HepG2 (cell line): ENCODE measurements around the gene IFT52. TPM values are rescaled to one million over a fixed set of nuclear protein-coding genes. Genes with fewer than 3 reads are reported as not detected.

Experiments
- ARID2 ChIP-seq: sonication (generic); formaldehyde crosslinking; IDR thresholded peaks from 2 replicates; pipeline ENCODE4 v1.8.1; 2022; ENCODE audit warnings: mild to moderate bottlenecking, missing genetic modification reagents, borderline replicate concordance
- ATF3 ChIP-seq: sonication (generic); formaldehyde crosslinking; IDR thresholded peaks from 2 replicates; pipeline ENCODE4 v1.4.0; 2020; ENCODE audit warnings: missing genetic modification reagents
- CCDC6 ChIP-seq: sonication (generic); formaldehyde crosslinking; IDR thresholded peaks from 2 replicates; pipeline ENCODE4 v1.8.1; 2022; ENCODE audit warnings: mild to moderate bottlenecking, missing genetic modification reagents, moderate library complexity
- DMAP1 ChIP-seq: IDR thresholded peaks from 2 replicates; pipeline ENCODE4 v1.6.1; 2016
- ELF1 ChIP-seq: sonication (generic); formaldehyde crosslinking; IDR thresholded peaks from 2 replicates; pipeline ENCODE4 v1.4.0; 2020; ENCODE audit warnings: missing genetic modification reagents
- ETV6 ChIP-seq: sonication (generic); formaldehyde crosslinking; conservative IDR thresholded peaks from 2 replicates; pipeline ENCODE4 v1.4.0; 2020; ENCODE audit warnings: missing genetic modification reagents
- GFI1 ChIP-seq: sonication (generic); formaldehyde crosslinking; IDR thresholded peaks from 2 replicates; pipeline ENCODE4 v1.5.0; 2020; ENCODE audit warnings: missing genetic modification reagents, mild to moderate bottlenecking, borderline replicate concordance
- ISL2 ChIP-seq: sonication (generic); formaldehyde crosslinking; IDR thresholded peaks from 2 replicates; pipeline ENCODE4 v1.5.0; 2020; ENCODE audit warnings: missing genetic modification reagents
- KLF11 ChIP-seq: IDR thresholded peaks from 2 replicates; pipeline ENCODE4 v1.6.1; 2016; ENCODE audit warnings: missing compliant biosample characterization
- MIXL1 ChIP-seq: IDR thresholded peaks from 2 replicates; pipeline ENCODE4 v1.6.1; 2016
- NCOA2 ChIP-seq: sonication (generic); formaldehyde crosslinking; IDR thresholded peaks from 2 replicates; pipeline ENCODE4 v1.8.0; 2022; ENCODE audit warnings: inconsistent platforms
- NR2F2 ChIP-seq: IDR thresholded peaks from 2 replicates; pipeline ENCODE4 v1.6.1; 2012; ENCODE audit warnings: low read depth, inconsistent platforms, borderline replicate concordance
- RORA ChIP-seq: sonication (generic); formaldehyde crosslinking; IDR thresholded peaks from 2 replicates; pipeline ENCODE4 v1.5.0; 2020; ENCODE audit warnings: mild to moderate bottlenecking, missing genetic modification reagents, moderate library complexity
- SIN3A ChIP-seq: IDR thresholded peaks from 2 replicates; pipeline ENCODE4 v1.6.1; 2011; ENCODE audit warnings: low read depth, mild to moderate bottlenecking, control low read depth, low read length, borderline replicate concordance
- SPEN ChIP-seq: sonication (generic); formaldehyde crosslinking; IDR thresholded peaks from 2 replicates; pipeline ENCODE4 v1.5.1; 2020; ENCODE audit warnings: low read depth, mild to moderate bottlenecking, missing genetic modification reagents
- TAF15 ChIP-seq: fragments of 200-400 bp; formaldehyde crosslinking; IDR thresholded peaks from one replicate; pipeline ENCODE4 v1.6.1; 2018; ENCODE audit warnings: mild to moderate bottlenecking, low read depth, low read length; ENCODE audit not compliant: poor library complexity, severe bottlenecking
- ZBTB7A ChIP-seq: sonication (generic); formaldehyde crosslinking; IDR thresholded peaks from 2 replicates; pipeline ENCODE4 v1.8.0; 2022; ENCODE audit warnings: mild to moderate bottlenecking, missing genetic modification reagents
- ZFP90 ChIP-seq: sonication (generic); formaldehyde crosslinking; IDR thresholded peaks from 2 replicates; pipeline ENCODE4 v1.8.0; 2022; ENCODE audit warnings: missing genetic modification reagents, mild to moderate bottlenecking, inconsistent platforms, borderline replicate concordance
- ZNF326 ChIP-seq: sonication (generic); formaldehyde crosslinking; IDR thresholded peaks from 2 replicates; pipeline ENCODE4 v1.4.0; 2020; ENCODE audit warnings: missing genetic modification reagents, borderline replicate concordance
- ZNF616 ChIP-seq: sonication (generic); formaldehyde crosslinking; IDR thresholded peaks from 2 replicates; pipeline ENCODE4 v1.5.0; 2020; ENCODE audit warnings: low read depth, mild to moderate bottlenecking, missing genetic modification reagents
- ZNF713 ChIP-seq: sonication (generic); formaldehyde crosslinking; IDR thresholded peaks from 2 replicates; pipeline ENCODE4 v1.4.0; 2020; ENCODE audit warnings: mild to moderate bottlenecking, missing genetic modification reagents
- ZNF749 ChIP-seq: sonication (generic); formaldehyde crosslinking; IDR thresholded peaks from 2 replicates; pipeline ENCODE4 v1.8.0; 2022; ENCODE audit warnings: mild to moderate bottlenecking, missing genetic modification reagents, moderate library complexity, borderline replicate concordance
- ZXDC ChIP-seq: sonication (generic); formaldehyde crosslinking; IDR thresholded peaks from 2 replicates; pipeline ENCODE4 v1.5.0; 2020; ENCODE audit warnings: mild to moderate bottlenecking, missing genetic modification reagents
- polyA plus RNA-seq, 8 experiments: library from polyadenylated mRNA; depleted of rRNA in 3 of 8; stranded (reverse) in 7 of 8; unstranded in 1 of 8; fragments of >200 nt; fragmentation: Illumina TruSeq in 4 of 8; extraction: Trizol in 4 of 8; gene quantifications; 2 replicates each; pipeline versions ENCODE4 v1.2.1 to v1.2.3, GENCODE V29; 2011 to 2016; ENCODE audit warnings: low read depth in 4 of 8, missing spikeins in 1 of 8, mixed read lengths in 1 of 8; ENCODE audit not compliant: insufficient read depth in 1 of 8
- total RNA-seq, 5 experiments: library from RNA; depleted of rRNA; stranded (reverse); fragments of >200 nt; fragmentation: Illumina TruSeq; extraction: Trizol; gene quantifications; 2 replicates each; pipeline ENCODE4 v1.2.3, GENCODE V29; 2016; ENCODE audit warnings: low read depth in 1 of 5
- TF ChIP-seq, protein P1 (sequence below): sonication (generic); formaldehyde crosslinking; IDR thresholded peaks from 2 replicates; pipeline ENCODE4 v1.8.1; 2023; ENCODE audit warnings: mild to moderate bottlenecking, inconsistent platforms, moderate library complexity, missing genetic modification reagents, borderline replicate concordance
- TF ChIP-seq, protein P2 (sequence below): sonication (generic); formaldehyde crosslinking; IDR thresholded peaks from 2 replicates; pipeline ENCODE4 v1.4.0; 2020; ENCODE audit warnings: missing genetic modification reagents, borderline replicate concordance

Gene IFT52
- total and polyA plus RNA-seq, 2 of the 13 experiments (the other 11 are each of a cell fraction or from before 2014, with no cell fraction given): 48.0 to 64.0 TPM

DNA sequence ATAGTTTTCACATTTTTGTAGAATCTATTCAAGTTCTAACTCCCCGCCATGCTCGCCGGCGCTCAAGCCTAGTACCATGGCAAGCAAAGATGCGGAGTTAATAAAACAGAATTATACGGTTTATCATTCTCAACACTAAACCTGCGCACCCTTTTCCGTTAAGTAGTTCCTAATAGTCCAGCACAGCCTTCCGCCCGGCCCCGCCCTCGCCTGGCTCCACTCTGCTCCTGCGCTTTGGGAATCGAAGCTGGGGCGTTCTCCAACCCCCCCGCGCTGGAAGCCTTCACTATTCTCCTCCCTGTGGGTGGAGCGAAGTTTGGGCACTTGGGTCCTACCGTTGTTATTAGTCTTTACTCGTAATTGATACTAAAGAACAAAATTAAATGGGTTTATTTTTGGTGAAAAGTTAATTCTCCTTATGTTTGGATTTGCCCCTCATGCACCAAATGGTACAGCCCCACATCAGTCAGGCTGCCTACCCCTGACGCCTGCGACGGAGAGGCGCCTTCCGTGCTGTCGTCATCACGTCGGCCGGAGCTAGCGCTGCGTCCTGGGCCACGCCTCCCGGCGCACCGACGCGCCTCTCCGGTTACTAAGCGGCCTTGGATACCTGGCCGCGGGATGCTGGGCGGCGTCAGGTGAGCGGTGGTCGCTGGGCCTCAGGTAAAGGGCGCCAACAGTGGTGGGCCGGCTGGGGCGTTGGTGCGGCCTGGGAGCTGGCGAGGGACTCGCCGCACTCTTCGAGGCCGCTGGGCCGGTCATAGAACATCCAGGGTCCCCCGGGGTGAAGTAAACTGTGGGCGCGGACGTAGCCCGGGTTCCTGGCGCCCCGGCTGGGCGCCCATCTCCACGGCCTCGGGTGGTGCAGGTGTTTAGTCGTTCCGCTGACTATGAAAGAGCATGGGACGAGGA lies at the start of gene IFT52 (continued):
- TF ChIP-seq ZXDC (CRISPR knock-in tag) (no peak), ZNF713 (peak; percentile 60; the same call in 1 of the 2 replicates), CCDC6 (CRISPR knock-in tag) (peak; percentile 72), MIXL1 (peak; percentile 65), ELF1 (CRISPR knock-in tag) (peak; percentile 83), RORA (CRISPR knock-in tag) (no peak), ZBTB7A (CRISPR knock-in tag) (peak; percentile 87), NCOA2 (CRISPR knock-in tag) (peak; percentile 44), SPEN (CRISPR knock-in tag) (peak; percentile 98), ZNF326 (CRISPR knock-in tag) (no peak), TAF15 (peak; percentile 61), ETV6 (CRISPR knock-in tag) (no peak; the same call in 1 of the 2 replicates), NR2F2 (peak; percentile 25; the same call in 1 of the 2 replicates), ISL2 (peak; percentile 82; the same call in 1 of the 2 replicates), ATF3 (CRISPR knock-in tag) (peak; percentile 32; the same call in 1 of the 2 replicates), SIN3A (peak; percentile 96), GFI1 (no peak; the same call in 1 of the 2 replicates), DMAP1 (peak; percentile 85), ZNF616 (CRISPR knock-in tag) (0 out of 2 replicates have a peak, but pooled peaks have one; percentile 36), KLF11 (peak; percentile 91), ZFP90 (CRISPR knock-in tag) (peak; percentile 70), ARID2 (CRISPR knock-in tag) (no peak), ZNF749 (no peak)
- TF ChIP-seq, protein P1, sequence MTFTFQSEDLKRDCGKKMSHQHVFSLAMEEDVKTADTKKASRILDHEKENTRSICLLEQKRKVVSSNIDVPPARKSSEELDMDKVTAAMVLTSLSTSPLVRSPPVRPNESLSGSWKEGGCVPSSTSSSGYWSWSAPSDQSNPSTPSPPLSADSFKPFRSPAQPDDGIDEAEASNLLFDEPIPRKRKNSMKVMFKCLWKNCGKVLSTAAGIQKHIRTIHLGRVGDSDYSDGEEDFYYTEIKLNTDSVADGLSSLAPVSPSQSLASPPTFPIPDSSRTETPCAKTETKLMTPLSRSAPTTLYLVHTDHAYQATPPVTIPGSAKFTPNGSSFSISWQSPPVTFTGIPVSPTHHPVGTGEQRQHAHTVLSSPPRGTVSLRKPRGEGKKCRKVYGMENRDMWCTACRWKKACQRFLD (CRISPR knock-in tag): peak; percentile 70; the same call in 1 of the 2 replicates
- TF ChIP-seq, protein P2, sequence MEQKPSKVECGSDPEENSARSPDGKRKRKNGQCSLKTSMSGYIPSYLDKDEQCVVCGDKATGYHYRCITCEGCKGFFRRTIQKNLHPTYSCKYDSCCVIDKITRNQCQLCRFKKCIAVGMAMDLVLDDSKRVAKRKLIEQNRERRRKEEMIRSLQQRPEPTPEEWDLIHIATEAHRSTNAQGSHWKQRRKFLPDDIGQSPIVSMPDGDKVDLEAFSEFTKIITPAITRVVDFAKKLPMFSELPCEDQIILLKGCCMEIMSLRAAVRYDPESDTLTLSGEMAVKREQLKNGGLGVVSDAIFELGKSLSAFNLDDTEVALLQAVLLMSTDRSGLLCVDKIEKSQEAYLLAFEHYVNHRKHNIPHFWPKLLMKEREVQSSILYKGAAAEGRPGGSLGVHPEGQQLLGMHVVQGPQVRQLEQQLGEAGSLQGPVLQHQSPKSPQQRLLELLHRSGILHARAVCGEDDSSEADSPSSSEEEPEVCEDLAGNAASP: peak; percentile 50
